Measurements from ENCODE around the gene GPR176. TPM values are rescaled to one million over a fixed set of nuclear protein-coding genes. Genes with fewer than 3 reads are reported as not detected.

The GPR176 gene
- total RNA-seq, 2 experiments from 2014 or later = 0.57 TPM; not detected in 1

DNA sequence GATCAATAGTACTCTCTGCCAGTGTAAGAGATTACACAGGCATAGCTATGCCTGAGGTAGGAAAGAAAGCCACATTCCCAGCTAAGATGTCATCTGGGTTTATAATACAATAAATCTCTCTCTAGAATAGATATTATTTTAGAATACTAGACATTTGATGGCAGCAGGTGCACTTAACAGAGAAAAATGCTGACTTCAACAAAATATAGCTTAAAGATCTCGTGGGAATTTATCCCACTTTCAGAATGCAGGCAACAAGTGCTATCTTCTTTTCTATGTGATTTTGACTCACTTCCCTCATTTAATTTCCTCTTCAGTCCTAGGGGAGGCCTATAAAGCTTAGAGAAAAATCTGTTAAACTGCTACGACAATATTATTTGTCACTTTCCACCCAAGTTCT is 76.5 kb downstream of the GPR176 start:
- intact Hi-C loops (cut with micrococcal nuclease; ENCODE audit: unreplicated experiment) = no loop called here
- no peak for DNase-seq (ENCODE audit: low spot score)
- BruUV-seq (replicated peaks) = no TSS peak
- no peaks in the 10 kb centered on the region for H3K4me1 ChIP-seq (ENCODE audit: insufficient read depth, low read length, poor library complexity, severe bottlenecking)
- no peak overlapping the region for H3K27ac ChIP-seq (ENCODE audit: low read depth, low read length, poor library complexity, severe bottlenecking)
- CTCF ChIA-PET (ENCODE audit: unreplicated experiment) = no interaction called here
- no peak overlapping the region for H2AFZ ChIP-seq (ENCODE audit: low read length)
- H3K9me2 ChIP-seq (ENCODE audit: insufficient read depth, low read length) = no peaks in the 10 kb centered on the region
- H3K9me3 ChIP-seq (ENCODE audit: low read length) = no peaks in the 10 kb centered on the region
- TF ChIP-seq EZH2phosphoT487 (IDR thresholded peaks at IDR 0.05; ENCODE audit: borderline replicate concordance, low read depth, low read length) = no peak
- TF ChIP-seq, protein P1, sequence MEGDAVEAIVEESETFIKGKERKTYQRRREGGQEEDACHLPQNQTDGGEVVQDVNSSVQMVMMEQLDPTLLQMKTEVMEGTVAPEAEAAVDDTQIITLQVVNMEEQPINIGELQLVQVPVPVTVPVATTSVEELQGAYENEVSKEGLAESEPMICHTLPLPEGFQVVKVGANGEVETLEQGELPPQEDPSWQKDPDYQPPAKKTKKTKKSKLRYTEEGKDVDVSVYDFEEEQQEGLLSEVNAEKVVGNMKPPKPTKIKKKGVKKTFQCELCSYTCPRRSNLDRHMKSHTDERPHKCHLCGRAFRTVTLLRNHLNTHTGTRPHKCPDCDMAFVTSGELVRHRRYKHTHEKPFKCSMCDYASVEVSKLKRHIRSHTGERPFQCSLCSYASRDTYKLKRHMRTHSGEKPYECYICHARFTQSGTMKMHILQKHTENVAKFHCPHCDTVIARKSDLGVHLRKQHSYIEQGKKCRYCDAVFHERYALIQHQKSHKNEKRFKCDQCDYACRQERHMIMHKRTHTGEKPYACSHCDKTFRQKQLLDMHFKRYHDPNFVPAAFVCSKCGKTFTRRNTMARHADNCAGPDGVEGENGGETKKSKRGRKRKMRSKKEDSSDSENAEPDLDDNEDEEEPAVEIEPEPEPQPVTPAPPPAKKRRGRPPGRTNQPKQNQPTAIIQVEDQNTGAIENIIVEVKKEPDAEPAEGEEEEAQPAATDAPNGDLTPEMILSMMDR (conservative IDR thresholded peaks at IDR 0.05; ENCODE audit: low read length) = no peak
- H3K79me2 ChIP-seq (ENCODE audit: insufficient read depth, low read depth, low read length) = no peaks in the 10 kb centered on the region
- POLR2A ChIA-PET = no interaction called here
- H3K4me2 ChIP-seq (ENCODE audit: low read length) = no peak overlapping the region
- H3K4me3 ChIP-seq (ENCODE audit: low read depth, low read length, poor library complexity, severe bottlenecking) = no peak overlapping the region
- no peaks in the 10 kb centered on the region for H4K20me1 ChIP-seq (ENCODE audit: insufficient read depth, low read length)
- no peaks in the 10 kb centered on the region for H3K36me3 ChIP-seq (ENCODE audit: insufficient read depth, low read length)

DNA sequence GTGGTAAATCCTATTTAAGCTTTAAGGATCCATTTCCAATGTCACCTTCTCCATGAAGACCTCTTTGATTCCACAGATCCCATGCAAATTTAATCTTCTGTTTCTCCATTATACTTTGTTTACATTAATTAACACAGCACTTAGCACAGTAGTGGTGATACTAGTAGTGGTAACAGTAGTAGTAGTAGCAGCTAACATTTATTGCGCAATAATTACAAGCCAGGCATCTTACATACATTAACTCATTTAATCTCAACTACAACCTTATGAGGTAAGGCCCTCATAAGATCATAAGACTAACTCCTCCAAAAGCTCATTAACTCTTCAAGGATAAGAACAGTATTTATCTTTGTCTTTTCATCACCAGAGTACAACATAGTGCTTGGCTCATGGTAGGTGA is 82.6 kb downstream of the GPR176 start:
- Histone ChIP-seq H3K4me2 (ENCODE audit: low read length) (no peak overlapping the region), H3K9me2 (ENCODE audit: insufficient read depth, low read length) (no peaks in the 10 kb centered on the region; the same call in 1 of the 2 replicates), H4K20me1 (ENCODE audit: insufficient read depth, low read length) (no peaks in the 10 kb centered on the region), H3K27ac (ENCODE audit: low read depth, low read length, poor library complexity, severe bottlenecking) (no peak overlapping the region), H3K9me3 (ENCODE audit: low read length) (no peaks in the 10 kb centered on the region), H2AFZ (ENCODE audit: low read length) (no peak overlapping the region), H3K36me3 (ENCODE audit: insufficient read depth, low read length) (no peaks in the 10 kb centered on the region), H3K4me3 (ENCODE audit: low read depth, low read length, poor library complexity, severe bottlenecking) (no peak overlapping the region), H3K79me2 (ENCODE audit: insufficient read depth, low read depth, low read length) (no peaks in the 10 kb centered on the region), H3K4me1 (ENCODE audit: insufficient read depth, low read length, poor library complexity, severe bottlenecking) (no peaks in the 10 kb centered on the region)
- intact Hi-C loops (cut with micrococcal nuclease; ENCODE audit: unreplicated experiment) = no loop called here
- no peak for TF ChIP-seq EZH2phosphoT487 (IDR thresholded peaks at IDR 0.05; ENCODE audit: borderline replicate concordance, low read depth, low read length)
- TF ChIP-seq, protein P1 (conservative IDR thresholded peaks at IDR 0.05; ENCODE audit: low read length) = no peak
- ChIA-PET POLR2A (interaction anchor here (1.3 kb wide), 1 partner anchor 14 kb away, joined by 3 read pairs; no protein-coding TSS in a partner anchor), CTCF (ENCODE audit: unreplicated experiment) (no interaction called here)
- BruUV-seq (replicated peaks) = no TSS peak
- DNase-seq (ENCODE audit: low spot score) = no peak

DNA sequence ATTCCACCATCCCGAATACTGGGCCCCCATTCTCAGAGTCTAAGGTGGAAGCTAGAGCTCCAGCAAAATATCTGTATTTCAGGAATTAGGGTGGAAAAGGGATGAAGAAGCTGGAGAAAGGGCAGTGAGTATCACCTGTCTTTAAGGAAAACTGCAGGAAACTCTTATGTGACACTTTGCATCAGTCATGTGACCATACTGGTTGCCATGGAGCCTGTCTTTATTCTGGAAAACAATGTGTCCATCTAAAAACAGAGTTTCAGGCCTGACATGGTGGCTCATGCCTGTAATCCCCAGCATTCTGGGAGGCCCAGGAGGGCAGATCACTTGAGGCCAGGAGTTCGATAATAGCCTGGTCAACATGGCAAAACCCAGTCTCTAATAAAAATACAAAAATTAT is 84.5 kb downstream of the GPR176 start:
- Histone ChIP-seq H3K4me3 (ENCODE audit: low read depth, low read length, poor library complexity, severe bottlenecking) (no peak overlapping the region), H3K27ac (ENCODE audit: low read depth, low read length, poor library complexity, severe bottlenecking) (no peak overlapping the region), H3K9me2 (ENCODE audit: insufficient read depth, low read length) (no peaks in the 10 kb centered on the region; the same call in 1 of the 2 replicates), H3K9me3 (ENCODE audit: low read length) (no peaks in the 10 kb centered on the region), H3K79me2 (ENCODE audit: insufficient read depth, low read depth, low read length) (no peaks in the 10 kb centered on the region), H3K4me1 (ENCODE audit: insufficient read depth, low read length, poor library complexity, severe bottlenecking) (no peaks in the 10 kb centered on the region), H2AFZ (ENCODE audit: low read length) (no peak overlapping the region), H3K36me3 (ENCODE audit: insufficient read depth, low read length) (no peaks in the 10 kb centered on the region), H3K4me2 (ENCODE audit: low read length) (no peak overlapping the region), H4K20me1 (ENCODE audit: insufficient read depth, low read length) (no peaks in the 10 kb centered on the region)
- CTCF ChIA-PET (ENCODE audit: unreplicated experiment) = no interaction called here
- POLR2A ChIA-PET = interaction anchor here (0.5 to 0.7 kb wide), 2 partner anchors 37 to 133 kb away, joined by 3 read pairs; no protein-coding TSS in a partner anchor
- no peak for DNase-seq (ENCODE audit: low spot score)
- no peak for TF ChIP-seq EZH2phosphoT487 (IDR thresholded peaks at IDR 0.05; ENCODE audit: borderline replicate concordance, low read depth, low read length)
- TF ChIP-seq, protein P1 (conservative IDR thresholded peaks at IDR 0.05; ENCODE audit: low read length) = no peak
- intact Hi-C loops (cut with micrococcal nuclease; ENCODE audit: unreplicated experiment) = no loop called here
- BruUV-seq (replicated peaks) = no TSS peak

All from OCI-LY7 (cell line).